Heart right ventricle (tissue), 16 donors: ENCODE measurements around the gene QRFP. TPM values are rescaled to one million over a fixed set of nuclear protein-coding genes. Genes with fewer than 3 reads are reported as not detected.
A peak's percentile ranks its signal among the peaks of the same experiment; 100 is the strongest.

Source experiments
- ATAC-seq, 8 donors: fragments of 200-7000 bp; cut with Tn5 transposase; one replicate each; pipeline ENCODE4 v1.9.1; 2020; ENCODE audit warnings: mild to moderate bottlenecking in 8 of 8, moderate library complexity in 8 of 8, moderate number of reproducible peaks in 1 of 8
- DNase-seq, 2 donors: peaks; one replicate each; pipeline ENCODE4 v3.0.0-alpha.2; 2020
- H3K27ac ChIP-seq, 10 donors: fragments of 200-600 bp; sonication (generic) in 2 of 10; one replicate each; pipeline versions ENCODE4 v1.5.0 to v1.8.0; 2020 to 2022; ENCODE audit warnings: mild to moderate bottlenecking in 3 of 10
- H3K27me3 ChIP-seq, 7 donors: fragments of 200-600 bp; one replicate each; pipeline ENCODE4 v1.8.0; 2021 to 2022; ENCODE audit warnings: mild to moderate bottlenecking in 2 of 7
- H3K36me3 ChIP-seq, 9 donors: fragments of 200-600 bp; sonication (generic) in 1 of 9; one replicate each; pipeline versions ENCODE4 v1.5.0 to v1.8.0; 2020 to 2022; ENCODE audit warnings: mild to moderate bottlenecking in 2 of 9
- H3K4me1 ChIP-seq, 9 donors: fragments of 200-600 bp; sonication (generic) in 1 of 9; one replicate each; pipeline versions ENCODE4 v1.5.0 to v1.8.0; 2020 to 2022; ENCODE audit warnings: mild to moderate bottlenecking in 4 of 9
- H3K4me3 ChIP-seq, 10 donors: fragments of 200-600 bp; sonication (generic) in 2 of 10; one replicate each; pipeline versions ENCODE4 v1.5.0 to v1.8.0; 2020 to 2022; ENCODE audit warnings: mild to moderate bottlenecking in 7 of 10, moderate library complexity in 2 of 10
- H3K9me3 ChIP-seq, 11 donors: fragments of 200-600 bp in 10 of 11; sonication (generic) in 2 of 11; one replicate each; pipeline versions ENCODE4 v1.5.0 to v1.8.0; 2013 to 2022; ENCODE audit warnings: mild to moderate bottlenecking in 2 of 11, control low read depth in 1 of 11, moderate library complexity in 1 of 11
- CTCF ChIP-seq, 9 donors: fragments of 200-600 bp; sonication (generic) in 2 of 9; IDR thresholded peaks; one replicate each; pipeline versions ENCODE4 v1.5.0 to v1.8.0; 2021 to 2022; ENCODE audit warnings: antibody characterized with exemption in 9 of 9, mild to moderate bottlenecking in 5 of 9, moderate library complexity in 1 of 9
- WGBS, 2 donors: extraction: QIAGEN DNeasy Blood & Tissue Kit; methylation state at CpG; one replicate each; pipeline ENCODE4 v1.1.7; 2013; ENCODE audit warnings: inconsistent platforms in 1 of 2; 5-methylcytosine and 5-hydroxymethylcytosine counted together
- intact Hi-C, 10 donors: fragments of 100-400 bp; cut with DNase I; formaldehyde crosslinking; loops; one replicate each; pipeline versions ENCODE4 v1.11.1 to v1.14.2; 2022
- polyA plus RNA-seq, 2 donors: library from polyadenylated mRNA; stranded (reverse); fragments of 200-250 nt; gene quantifications; one replicate each; pipeline ENCODE4 v1.2.3, GENCODE V29; 2013
- total RNA-seq, 10 donors: library from RNA; stranded (reverse); fragmentation: NEBNext Ultra II Directional in 3 of 10; extraction: Animal tissue kit (Norgen Biotek cat#: 25700) in 3 of 10; gene quantifications; one replicate each; pipeline versions ENCODE4 v1.2.1 to v1.2.4, GENCODE V29; 2021 to 2023
- donor health status: Arrhythmogenic right ventricular cardiomyopathy.
- donor health status: ischemic (EF 13 %, LVEDD 7.1; RV severe dilation, severe dysfunction).
- donor health status: healthy with polysubstance abuse.
- donor health status: DM: no; HTN: yes; CAD: no.
- donor health status: DM: no; HTN: no; CAD: no.
- donor health status: ischemic (EF 25% LVEDD 6.9; RV normal size, moderate dysfunction).
- donor health status: ischemic (EF 25% LVEDD 5.7; RV mildly dilated, moderate dysfunction).
- donor health status: healthy.
- donor health status: DM: yes; HTN: yes; CAD: no.
- donor health status: Ischemic cardiomyopathy.
- donor health status: ischemic (EF 35%, LVEDD 5.7; RV mildly dilated, moderate dysfunction).
- donor health status: nonischemic (EF 11% LVEDD 7.7; RV severe dilation, severe dysfunction).
- donor health status: DM: yes; HTN: yes; CAD: no.
- donor health status: PGD.
- donor health status: ischemic (EF 29% LVEDD 5.4; RV normal size, mild dysfunction).
- donor health status: nonischemic (EF 23%, LVEDD 6.1; RV moderate dilation, normal function).

QRFP gene
- total and polyA plus RNA-seq, 12 donors, result 0.06 TPM; not detected in 11

GRCh38 chr9:130940027-130940549 is 43.5 kb upstream of the QRFP start:
- intact Hi-C loops, result loop anchor here (2.0 to 10.0 kb wide), 9 partner anchors 57 to 243 kb away; no protein-coding TSS in a partner anchor
- Histone ChIP-seq H3K27me3 (peaks cover 36 to 83% (median 81%) of the 10 kb centered on the region in 7 donors), H3K27ac (no peak overlapping the region), H3K9me3 (no peaks in the 10 kb centered on the region), H3K4me3 (peak overlapping the region in 1 of 10 donors; percentile 45), H3K36me3 (no peaks in the 10 kb centered on the region), H3K4me1 (peaks cover 3 to 42% (median 21%) of the 10 kb centered on the region in 9 donors)
- 4% methylated on average over 32 of the region's 32 CpGs for WGBS, 2 donors
- no peak for ATAC-seq
- TF ChIP-seq CTCF (IDR thresholded peaks at IDR 0.05), result no peak
- no peak for DNase-seq

DNA sequence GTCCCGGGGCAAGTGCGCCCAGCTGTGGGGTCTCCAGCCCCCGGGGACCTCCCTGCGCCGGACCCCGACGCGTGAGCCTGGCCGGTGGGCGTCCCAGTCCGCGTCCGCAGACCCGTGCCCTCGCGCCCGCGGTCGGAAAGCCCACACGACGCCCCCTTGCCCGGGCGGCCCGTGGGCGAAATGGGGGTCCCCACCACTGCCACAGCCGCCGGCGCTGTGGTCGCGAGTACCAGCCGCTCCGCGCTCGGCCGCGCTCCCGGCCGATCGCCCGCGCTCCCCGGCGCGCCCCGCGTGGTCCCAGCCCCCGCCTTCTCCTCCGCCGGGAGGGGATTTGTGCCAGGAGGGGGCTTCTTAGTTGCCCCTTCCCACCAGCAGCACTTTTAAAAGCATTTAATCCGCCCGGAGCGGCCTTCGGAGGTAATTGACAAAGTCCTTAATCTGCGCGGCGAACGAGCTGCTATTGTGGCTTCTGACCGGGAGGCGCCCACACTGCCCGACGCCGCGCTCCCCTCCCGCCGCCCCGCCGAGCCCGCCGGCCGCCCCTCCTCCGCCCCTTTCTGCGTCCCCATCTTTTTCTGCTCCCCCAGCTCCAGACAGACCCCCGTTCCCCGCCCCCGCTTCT is 42.9 kb upstream of the QRFP start:
- 0 to 1% methylated on average over 70 to 75 of the region's 75 CpGs for WGBS, 2 donors
- peak overlapping the region; percentile 33 to 54 (median 52) for H3K4me3 ChIP-seq
- H3K9me3 ChIP-seq, result no peaks in the 10 kb centered on the region
- H3K4me1 ChIP-seq, result peaks cover 3 to 44% (median 21%) of the 10 kb centered on the region in 9 donors
- DNase-seq, result no peak
- H3K36me3 ChIP-seq, result no peaks in the 10 kb centered on the region
- peaks cover 37 to 89% (median 86%) of the 10 kb centered on the region in 7 donors for H3K27me3 ChIP-seq
- ATAC-seq, result no peak
- intact Hi-C loops, result loop anchor here (2.0 to 10.0 kb wide), 10 partner anchors 58 to 242 kb away; no protein-coding TSS in a partner anchor
- H3K27ac ChIP-seq, result no peak overlapping the region
- peak in 1 of 9 donors; percentile 2 for TF ChIP-seq CTCF (IDR thresholded peaks at IDR 0.05)

DNA sequence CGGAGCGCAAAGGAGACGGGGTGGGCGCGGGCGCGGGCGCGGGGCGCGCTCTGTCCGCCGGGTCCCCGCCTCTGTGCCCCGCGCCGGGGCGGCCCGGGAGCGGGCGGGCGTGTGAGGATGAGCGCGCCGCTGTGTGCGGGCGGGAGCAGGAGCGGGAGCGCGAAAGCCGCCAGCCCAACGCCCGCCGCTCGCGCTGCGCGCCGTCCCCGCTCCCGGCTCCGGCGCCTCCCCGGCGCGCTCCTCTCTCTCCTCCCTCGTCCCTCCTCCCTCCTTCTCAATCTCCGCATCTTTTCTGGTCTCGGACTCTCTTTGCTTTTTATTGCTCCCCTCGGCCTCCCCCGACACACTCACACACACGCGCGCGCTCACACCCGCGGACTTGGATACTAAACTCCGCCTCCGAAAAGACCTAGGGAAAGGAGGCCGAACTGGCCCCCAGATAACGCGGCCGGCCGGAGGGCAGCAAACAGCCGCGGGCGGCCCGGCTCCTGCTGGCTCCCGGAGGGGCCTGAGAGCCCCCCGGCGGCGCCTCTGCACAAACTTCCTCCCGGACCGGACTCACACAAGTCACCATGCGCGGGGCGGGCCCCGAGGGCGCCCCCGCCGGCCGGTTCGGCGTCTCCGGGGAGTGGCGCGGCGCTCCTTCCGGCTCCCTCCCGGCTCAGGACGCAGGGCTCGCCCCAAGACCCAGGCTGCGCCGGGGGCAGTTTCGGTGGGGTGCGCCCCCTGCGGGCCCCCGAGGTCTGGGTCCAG is 42.2 kb upstream of the QRFP start, which contains the start of gene FIBCD1:
FIBCD1 (minus strand) TSS at position 596 of the 753 bp plus-strand sequence. CDS start 640 bp downstream, outside the sequence.
- H3K27ac ChIP-seq, result no peak within 1 kb of the TSS
- H3K27me3 ChIP-seq, result peaks cover 37 to 96% (median 93%) of the 10 kb centered on the region in 7 donors
- DNase-seq (no peak), ATAC-seq (peak in 5 of 8 donors; percentile 26 to 42 (median 33))
- H3K4me3 ChIP-seq, result peak within 1 kb of the TSS; percentile 33 to 54 (median 52)
- H3K9me3 ChIP-seq, result no peaks in the 10 kb centered on the region
- TF ChIP-seq CTCF (IDR thresholded peaks at IDR 0.05), result peak in 7 of 9 donors; percentile 13 to 46 (median 38)
- WGBS, 2 donors, result 1% methylated on average over 90 to 97 of the region's 98 CpGs
- intact Hi-C loops, result loop anchor here in 3 of 10 donors (5.0 to 10.0 kb wide), 3 partner anchors 67 to 237 kb away; no protein-coding TSS in a partner anchor
- peaks cover 3 to 44% (median 22%) of the 10 kb centered on the region in 9 donors for H3K4me1 ChIP-seq
- no peaks in the 10 kb centered on the region for H3K36me3 ChIP-seq

GRCh38 chr9:130938184-130938651 is 41.6 kb upstream of the QRFP start:
- no peak for TF ChIP-seq CTCF (IDR thresholded peaks at IDR 0.05)
- DNase-seq (no peak), ATAC-seq (no peak)
- no peaks in the 10 kb centered on the region for H3K9me3 ChIP-seq
- intact Hi-C loops, result loop anchor here in 3 of 10 donors (5.0 to 10.0 kb wide), 3 partner anchors 66 to 236 kb away; no protein-coding TSS in a partner anchor
- H3K27ac ChIP-seq, result no peak overlapping the region
- WGBS, 2 donors, result 4% methylated on average over 37 to 52 of the region's 52 CpGs
- peaks cover 5 to 48% (median 22%) of the 10 kb centered on the region in 9 donors for H3K4me1 ChIP-seq
- H3K27me3 ChIP-seq, result peaks cover 37 to 99% (median 98%) of the 10 kb centered on the region in 7 donors
- peak overlapping the region in 8 of 10 donors; percentile 15 to 54 (median 50) for H3K4me3 ChIP-seq
- no peaks in the 10 kb centered on the region for H3K36me3 ChIP-seq
